ENCODE data around the gene TYW1B. TPM values are rescaled to one million over a fixed set of nuclear protein-coding genes. Genes with fewer than 3 reads are reported as not detected.
"Not testable (repeated sequence)": the region's sequence is repeated elsewhere in the genome, so short reads cannot be mapped to it uniquely, and the experiment has no call there.

The TYW1B gene
- total RNA-seq, 4 donors from 2014 or later = 1.7 to 4.5 (median 3.2) TPM

DNA sequence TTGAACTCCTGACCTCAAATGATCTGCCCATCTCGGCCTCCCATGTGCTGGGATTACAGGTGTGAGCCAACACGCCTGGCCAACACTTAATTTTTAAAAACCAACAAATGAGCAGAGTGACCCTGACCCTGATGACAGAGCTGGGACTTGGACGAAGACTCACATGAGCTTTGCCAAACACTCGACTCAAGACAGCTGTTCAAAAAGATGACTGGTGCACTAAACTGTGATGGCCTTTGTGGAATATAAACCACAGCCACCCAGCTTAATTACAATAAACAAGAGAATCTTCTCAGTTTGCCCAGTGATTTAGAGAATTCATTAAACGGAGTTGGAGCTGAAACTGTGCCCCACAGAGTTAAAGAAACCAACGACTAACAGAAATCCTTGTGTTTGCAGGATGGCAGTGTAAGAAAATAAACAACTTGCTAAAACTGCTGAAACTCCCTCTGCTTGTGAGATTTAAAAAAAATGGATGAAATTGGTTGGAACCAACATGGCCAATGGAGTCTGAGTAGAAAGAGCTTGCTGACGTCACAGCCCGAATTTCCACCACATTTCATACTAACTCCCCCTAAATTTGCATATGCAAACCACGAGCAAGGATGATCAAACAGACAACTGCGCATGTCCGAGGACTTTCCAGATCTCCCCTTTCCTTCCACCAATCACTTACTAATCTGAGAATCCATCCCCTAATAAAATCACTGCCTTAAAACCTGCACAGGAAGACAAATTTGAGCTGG, 209.4 kb downstream of the TYW1B start:
- not testable (repeated sequence) for H3K4me1 ChIP-seq, H3K4me3 ChIP-seq, ATAC-seq, H3K9me3 ChIP-seq, H3K27ac ChIP-seq, H3K27me3 ChIP-seq
- WGBS, 2 donors (ENCODE audit: low coverage in 1 of 2) = 63 to 70% methylated on average over 5 to 8 of the region's 11 CpGs
- peaks cover 0 to 23% of the 10 kb centered on the region in 2 donors for H3K36me3 ChIP-seq

- H3K4me1 ChIP-seq, H3K4me3 ChIP-seq, H3K27ac ChIP-seq, H3K27me3 ChIP-seq, H3K9me3 ChIP-seq, ATAC-seq: not testable (repeated sequence)
- WGBS, 2 donors (ENCODE audit: low coverage in 1 of 2) = 83 to 84% methylated on average over 5 of the region's 5 CpGs
- peaks cover 0 to 17% of the 10 kb centered on the region in 2 donors for H3K36me3 ChIP-seq
Measured at GRCh38 chr7:72609761-72610160, 218.2 kb downstream of the TYW1B start.

DNA sequence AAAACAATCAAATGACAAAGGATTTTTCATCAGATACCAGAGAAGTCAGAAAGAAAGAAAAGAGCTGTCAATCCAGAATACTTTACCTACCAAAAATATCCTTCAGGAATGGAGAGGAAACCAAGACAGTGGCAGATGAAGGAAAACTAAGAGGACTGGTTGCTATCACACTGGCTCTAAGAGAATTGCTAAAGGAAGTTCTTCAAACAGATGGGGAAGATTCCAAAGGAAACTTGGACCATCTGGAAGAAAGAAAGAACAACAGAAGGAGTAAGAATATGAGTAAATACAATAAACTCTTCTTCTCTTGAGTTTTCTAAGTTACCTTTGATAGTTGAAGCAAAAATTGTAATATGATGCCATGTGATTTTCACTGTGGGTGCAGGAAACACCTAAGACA, 220.0 kb downstream of the TYW1B start:
- not testable (repeated sequence) for ATAC-seq, H3K4me3 ChIP-seq, H3K9me3 ChIP-seq, H3K27ac ChIP-seq, H3K27me3 ChIP-seq, H3K4me1 ChIP-seq
- peaks cover 0 to 15% of the 10 kb centered on the region in 2 donors for H3K36me3 ChIP-seq

DNA sequence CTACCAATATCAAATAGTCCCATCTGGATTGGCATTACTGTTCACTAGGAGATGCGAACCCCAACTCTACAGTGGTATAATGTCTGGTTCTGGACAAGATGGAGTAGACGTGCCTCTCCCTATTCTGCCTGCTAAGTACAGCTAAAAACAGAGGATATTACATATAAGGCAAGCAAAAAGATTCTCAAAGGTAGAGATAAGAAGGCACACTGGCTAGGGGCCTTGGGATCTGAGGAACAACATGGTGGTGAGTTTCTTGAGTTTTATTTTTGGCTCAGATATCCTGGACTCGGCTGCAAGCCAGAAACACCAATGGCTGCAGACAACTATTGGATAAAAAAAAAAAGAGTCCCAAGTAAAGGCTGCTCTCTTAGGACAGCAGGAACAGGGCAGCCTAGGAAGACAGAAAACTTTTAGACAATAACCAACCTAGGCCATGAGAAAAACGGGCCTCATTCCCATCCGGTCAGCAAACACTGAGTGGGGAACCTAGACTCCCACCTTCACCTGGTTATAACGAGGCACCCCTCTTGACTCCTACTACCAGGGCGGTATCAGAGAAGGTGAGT, 222.1 kb downstream of the TYW1B start:
- H3K4me3 ChIP-seq, H3K27me3 ChIP-seq, H3K9me3 ChIP-seq, ATAC-seq, H3K27ac ChIP-seq, H3K4me1 ChIP-seq: not testable (repeated sequence)
- 83 to 100% methylated on average over 2 to 4 of the region's 7 CpGs for WGBS, 2 donors (ENCODE audit: low coverage in 1 of 2)
- peaks cover 0 to 10% of the 10 kb centered on the region in 2 donors for H3K36me3 ChIP-seq

- WGBS, 2 donors (ENCODE audit: low coverage in 1 of 2) = 93% methylated on average over 11 to 17 of the region's 17 CpGs
- not testable (repeated sequence) for H3K27me3 ChIP-seq, H3K4me3 ChIP-seq, H3K9me3 ChIP-seq, H3K4me1 ChIP-seq, ATAC-seq, H3K36me3 ChIP-seq, H3K27ac ChIP-seq
Measured at GRCh38 chr7:72604771-72605611, 223.0 kb downstream of the TYW1B start.

DNA sequence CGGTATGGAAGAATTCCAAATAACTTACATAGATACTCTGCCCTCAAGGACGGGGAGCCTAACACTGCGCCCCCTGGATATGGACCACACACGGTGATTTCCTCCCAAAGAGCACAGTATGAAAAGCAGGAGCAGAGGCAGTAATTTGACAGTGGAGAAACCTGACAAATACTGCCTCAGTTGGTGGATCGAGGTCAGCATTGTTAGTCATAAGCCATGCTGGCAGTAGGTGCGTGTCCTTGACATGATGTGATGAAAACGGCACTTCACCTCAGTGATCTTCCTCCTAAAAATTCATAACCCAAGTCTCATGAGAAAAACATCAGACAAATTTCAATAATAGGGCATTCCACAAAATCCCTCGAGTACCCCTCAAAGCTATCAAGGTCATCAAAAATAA, 224.5 kb downstream of the TYW1B start:
- H3K9me3 ChIP-seq, H3K27ac ChIP-seq, ATAC-seq, H3K4me3 ChIP-seq, H3K36me3 ChIP-seq, H3K4me1 ChIP-seq, H3K27me3 ChIP-seq: not testable (repeated sequence)
- WGBS, 2 donors (ENCODE audit: low coverage in 1 of 2) = 86 to 94% methylated on average over 6 to 7 of the region's 8 CpGs

DNA sequence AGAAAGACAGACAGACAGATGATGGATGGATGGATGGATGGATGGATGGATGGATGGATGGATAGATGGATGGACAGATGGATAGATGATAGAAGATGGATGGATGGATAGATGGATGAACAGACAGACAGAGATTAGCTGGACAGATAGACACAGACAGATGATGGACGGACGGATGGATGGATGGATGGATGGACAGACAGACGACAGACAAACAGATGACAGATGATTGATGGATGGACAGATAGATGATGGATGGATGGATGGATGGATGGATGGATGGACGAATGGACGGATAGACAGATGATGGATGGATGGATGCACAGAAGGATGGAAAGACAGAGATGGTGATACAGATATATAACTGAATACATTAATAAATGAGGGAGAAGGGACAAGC, 224.9 kb downstream of the TYW1B start:
- no peak for TF ChIP-seq EP300 (IDR thresholded peaks at IDR 0.05)
- TF ChIP-seq, protein P1, sequence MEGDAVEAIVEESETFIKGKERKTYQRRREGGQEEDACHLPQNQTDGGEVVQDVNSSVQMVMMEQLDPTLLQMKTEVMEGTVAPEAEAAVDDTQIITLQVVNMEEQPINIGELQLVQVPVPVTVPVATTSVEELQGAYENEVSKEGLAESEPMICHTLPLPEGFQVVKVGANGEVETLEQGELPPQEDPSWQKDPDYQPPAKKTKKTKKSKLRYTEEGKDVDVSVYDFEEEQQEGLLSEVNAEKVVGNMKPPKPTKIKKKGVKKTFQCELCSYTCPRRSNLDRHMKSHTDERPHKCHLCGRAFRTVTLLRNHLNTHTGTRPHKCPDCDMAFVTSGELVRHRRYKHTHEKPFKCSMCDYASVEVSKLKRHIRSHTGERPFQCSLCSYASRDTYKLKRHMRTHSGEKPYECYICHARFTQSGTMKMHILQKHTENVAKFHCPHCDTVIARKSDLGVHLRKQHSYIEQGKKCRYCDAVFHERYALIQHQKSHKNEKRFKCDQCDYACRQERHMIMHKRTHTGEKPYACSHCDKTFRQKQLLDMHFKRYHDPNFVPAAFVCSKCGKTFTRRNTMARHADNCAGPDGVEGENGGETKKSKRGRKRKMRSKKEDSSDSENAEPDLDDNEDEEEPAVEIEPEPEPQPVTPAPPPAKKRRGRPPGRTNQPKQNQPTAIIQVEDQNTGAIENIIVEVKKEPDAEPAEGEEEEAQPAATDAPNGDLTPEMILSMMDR (IDR thresholded peaks at IDR 0.05) = no peak
- no peak for TF ChIP-seq POLR2A (IDR thresholded peaks at IDR 0.05)
- no peak for TF ChIP-seq POLR2AphosphoS5 (IDR thresholded peaks at IDR 0.05)
- H3K4me3 ChIP-seq = no peak overlapping the region
- no peaks in the 10 kb centered on the region for H3K4me1 ChIP-seq
- WGBS, 2 donors (ENCODE audit: low coverage in 1 of 2) = 77 to 85% methylated on average over 3 to 5 of the region's 5 CpGs
- no peak overlapping the region for H3K27ac ChIP-seq
- H3K36me3 ChIP-seq = peaks cover 0 to 5% of the 10 kb centered on the region in 2 donors
- ATAC-seq = no peak
- no peaks in the 10 kb centered on the region for H3K27me3 ChIP-seq
- H3K9me3 ChIP-seq = no peaks in the 10 kb centered on the region

- H3K4me1 ChIP-seq, ATAC-seq, H3K36me3 ChIP-seq, H3K9me3 ChIP-seq, H3K4me3 ChIP-seq, H3K27ac ChIP-seq, H3K27me3 ChIP-seq: not testable (repeated sequence)
- WGBS, 2 donors (ENCODE audit: low coverage in 1 of 2) = 38 to 100% methylated on average over 1 to 2 of the region's 2 CpGs
Measured at GRCh38 chr7:72601683-72602082, 226.3 kb downstream of the TYW1B start.

DNA sequence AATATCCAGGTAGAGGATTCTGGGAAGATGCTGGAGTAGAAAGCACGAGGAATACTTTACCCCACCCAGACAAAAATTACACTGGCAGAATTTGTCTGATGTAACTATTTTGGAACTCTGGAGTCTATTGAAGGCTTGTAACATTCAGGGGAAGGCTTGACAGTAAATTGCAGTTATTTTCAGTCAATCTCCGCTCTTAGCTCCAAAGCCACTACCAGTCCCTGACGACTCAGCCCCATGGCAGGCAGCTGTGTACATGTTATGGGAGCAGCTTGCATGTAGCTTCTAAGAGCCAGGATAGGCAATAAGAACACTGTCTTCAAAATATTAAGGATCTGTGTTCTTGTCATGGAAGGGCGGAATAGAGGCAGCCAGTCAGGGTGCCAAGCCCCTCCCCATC, 238.0 kb downstream of the TYW1B start:
- H3K4me1 ChIP-seq, H3K4me3 ChIP-seq, H3K36me3 ChIP-seq, ATAC-seq, H3K9me3 ChIP-seq, H3K27ac ChIP-seq, H3K27me3 ChIP-seq: not testable (repeated sequence)
- WGBS, 2 donors (ENCODE audit: low coverage in 1 of 2) = 98 to 100% methylated on average over 2 to 4 of the region's 4 CpGs

- 87 to 92% methylated on average over 3 of the region's 3 CpGs for WGBS, 2 donors (ENCODE audit: low coverage in 1 of 2)
- not testable (repeated sequence) for ATAC-seq
Measured at GRCh38 chr7:72587267-72587666, 240.7 kb downstream of the TYW1B start.

DNA sequence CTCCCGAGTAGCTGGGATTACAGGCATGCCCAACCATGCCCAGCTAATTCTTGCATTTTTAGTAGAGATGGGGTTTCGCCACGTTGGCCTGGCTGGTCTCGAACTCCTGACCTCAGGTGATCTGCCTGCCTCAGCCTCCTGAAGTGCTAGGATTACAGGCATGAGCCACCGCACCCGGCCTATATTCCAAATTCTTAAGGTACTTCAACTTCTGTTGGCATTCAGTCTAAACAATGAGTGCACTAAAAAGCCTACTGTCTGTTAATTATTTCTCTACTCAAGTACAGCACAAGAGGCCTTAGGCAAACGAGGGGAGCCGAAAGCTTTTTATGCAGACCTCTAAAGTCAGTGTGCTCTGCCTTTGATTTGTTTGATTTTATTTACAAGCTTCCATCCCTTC, 243.4 kb downstream of the TYW1B start:
- not testable (repeated sequence) for H3K27me3 ChIP-seq, H3K9me3 ChIP-seq, H3K36me3 ChIP-seq, H3K4me3 ChIP-seq, ATAC-seq, H3K27ac ChIP-seq, H3K4me1 ChIP-seq
- 88 to 92% methylated on average over 4 to 5 of the region's 8 CpGs for WGBS, 2 donors (ENCODE audit: low coverage in 1 of 2)

More at GRCh38 chr7:72587267-72587666, 240.7 kb downstream of the TYW1B start:
- not testable (repeated sequence) for H3K27me3 ChIP-seq, H3K36me3 ChIP-seq, H3K27ac ChIP-seq, H3K4me3 ChIP-seq, H3K9me3 ChIP-seq, H3K4me1 ChIP-seq

All from gastroesophageal sphincter (tissue), 4 donors.